Parathyroid adenoma (tissue), 2 donors: ENCODE measurements around the gene HS3ST5.
"Not testable (repeated sequence)": the region's sequence is repeated elsewhere in the genome, so short reads cannot be mapped to it uniquely, and the experiment has no call there.

Experiments
- H2AFZ ChIP-seq: fragments of 300-600 bp; sonication (generic); one replicate; pipeline ENCODE4 v1.7.0; 2017; ENCODE audit warnings: antibody characterized with exemption, mild to moderate bottlenecking
- H3K27ac ChIP-seq: fragments of 300-600 bp; sonication (generic); one replicate; pipeline ENCODE4 v1.7.0; 2017
- H3K27me3 ChIP-seq: fragments of 300-600 bp; sonication (generic); one replicate; pipeline ENCODE4 v1.7.0; 2017; ENCODE audit warnings: low read length; ENCODE audit not compliant: control insufficient read depth, insufficient read depth
- H3K36me3 ChIP-seq: fragments of 300-600 bp; sonication (generic); one replicate; pipeline ENCODE4 v1.7.0; 2017; ENCODE audit warnings: low read length; ENCODE audit not compliant: control insufficient read depth, insufficient read depth
- H3K4me1 ChIP-seq: fragments of 300-600 bp; sonication (generic); one replicate; pipeline ENCODE4 v1.7.0; 2017; ENCODE audit warnings: control low read depth
- H3K4me2 ChIP-seq: fragments of 300-600 bp; sonication (generic); one replicate; pipeline ENCODE4 v1.7.0; 2017; ENCODE audit warnings: low read length
- H3K4me3 ChIP-seq: fragments of 300-600 bp; sonication (generic); one replicate; pipeline ENCODE4 v1.7.0; 2017; ENCODE audit warnings: low read depth, low read length
- H3K79me2 ChIP-seq: fragments of 300-600 bp; sonication (generic); one replicate; pipeline ENCODE4 v1.7.0; 2017; ENCODE audit warnings: control low read depth
- H3K9ac ChIP-seq: fragments of 300-600 bp; sonication (generic); one replicate; pipeline ENCODE4 v1.7.0; 2017; ENCODE audit warnings: mild to moderate bottlenecking
- H3K9me3 ChIP-seq: fragments of 300-600 bp; sonication (generic); one replicate; pipeline ENCODE4 v1.7.0; 2017; ENCODE audit warnings: low read length; ENCODE audit not compliant: control insufficient read depth
- CTCF ChIP-seq: fragments of 300-600 bp; sonication (generic); IDR thresholded peaks from one replicate; pipeline ENCODE4 v1.7.0; 2017; ENCODE audit warnings: antibody characterized with exemption, mild to moderate bottlenecking
- donor health status: primary hyperparathyroidism.

HS3ST5 gene

GRCh38 chr6:114033606-114034005 lies 309.2 kb downstream of the HS3ST5 start:
- H3K79me2 ChIP-seq: no peaks in the 10 kb centered on the region
- no peaks in the 10 kb centered on the region for H3K9me3 ChIP-seq
- no peak overlapping the region for H3K9ac ChIP-seq
- H3K27ac ChIP-seq: no peak overlapping the region
- H2AFZ ChIP-seq: no peak overlapping the region
- H3K27me3 ChIP-seq: no peaks in the 10 kb centered on the region
- no peak for TF ChIP-seq CTCF
- no peak overlapping the region for H3K4me3 ChIP-seq
- no peaks in the 10 kb centered on the region for H3K36me3 ChIP-seq
- H3K4me1 ChIP-seq: no peaks in the 10 kb centered on the region
- H3K4me2 ChIP-seq: no peak overlapping the region

- Histone ChIP-seq H3K36me3 (no peaks in the 10 kb centered on the region), H3K9ac (no peak overlapping the region), H3K79me2 (no peaks in the 10 kb centered on the region), H3K9me3 (no peaks in the 10 kb centered on the region), H3K4me3 (no peak overlapping the region), H3K27ac (no peak overlapping the region), H3K27me3 (no peaks in the 10 kb centered on the region), H2AFZ (no peak overlapping the region), H3K4me1 (no peaks in the 10 kb centered on the region), H3K4me2 (no peak overlapping the region)
- no peak for TF ChIP-seq CTCF
Measured at GRCh38 chr6:114032721-114033120, 310.1 kb downstream of the HS3ST5 start.

- no peak overlapping the region for H3K4me3 ChIP-seq
- no peaks in the 10 kb centered on the region for H3K79me2 ChIP-seq
- no peak overlapping the region for H2AFZ ChIP-seq
- TF ChIP-seq CTCF: no peak
- H3K9me3 ChIP-seq: no peaks in the 10 kb centered on the region
- H3K27ac ChIP-seq: no peak overlapping the region
- no peaks in the 10 kb centered on the region for H3K36me3 ChIP-seq
- H3K4me2 ChIP-seq: no peak overlapping the region
- no peaks in the 10 kb centered on the region for H3K4me1 ChIP-seq
- H3K27me3 ChIP-seq: no peaks in the 10 kb centered on the region
- H3K9ac ChIP-seq: no peak overlapping the region
Measured at GRCh38 chr6:114030767-114031166, 312.1 kb downstream of the HS3ST5 start.

- no peak overlapping the region for H2AFZ ChIP-seq
- no peaks in the 10 kb centered on the region for H3K9me3 ChIP-seq
- H3K4me2 ChIP-seq: no peak overlapping the region
- H3K9ac ChIP-seq: no peak overlapping the region
- H3K4me3 ChIP-seq: no peak overlapping the region
- no peaks in the 10 kb centered on the region for H3K27me3 ChIP-seq
- no peaks in the 10 kb centered on the region for H3K79me2 ChIP-seq
- H3K36me3 ChIP-seq: no peaks in the 10 kb centered on the region
- no peak overlapping the region for H3K27ac ChIP-seq
- no peaks in the 10 kb centered on the region for H3K4me1 ChIP-seq
- TF ChIP-seq CTCF: no peak
Measured at GRCh38 chr6:114024746-114025145, 318.1 kb downstream of the HS3ST5 start.

GRCh38 chr6:114020196-114020595 lies 322.6 kb downstream of the HS3ST5 start:
- no peak for TF ChIP-seq CTCF
- Histone ChIP-seq H3K9ac (no peak overlapping the region), H3K4me2 (no peak overlapping the region), H3K4me1 (no peaks in the 10 kb centered on the region), H3K4me3 (no peak overlapping the region), H3K36me3 (no peaks in the 10 kb centered on the region), H3K79me2 (no peaks in the 10 kb centered on the region), H3K27me3 (no peaks in the 10 kb centered on the region), H2AFZ (no peak overlapping the region), H3K27ac (no peak overlapping the region), H3K9me3 (no peaks in the 10 kb centered on the region)

- not testable (repeated sequence) for H3K27ac ChIP-seq, H3K4me1 ChIP-seq, H2AFZ ChIP-seq, H3K9ac ChIP-seq, H3K4me2 ChIP-seq, H3K36me3 ChIP-seq, H3K4me3 ChIP-seq, H3K27me3 ChIP-seq, H3K9me3 ChIP-seq, H3K79me2 ChIP-seq
Measured at GRCh38 chr6:114017146-114017545, 325.7 kb downstream of the HS3ST5 start.

GRCh38 chr6:114014106-114014505 lies 328.7 kb downstream of the HS3ST5 start:
- H3K4me1 ChIP-seq: not testable (repeated sequence)

More at GRCh38 chr6:114014106-114014505, 328.7 kb downstream of the HS3ST5 start:
- H3K79me2 ChIP-seq, H2AFZ ChIP-seq, H3K36me3 ChIP-seq, H3K4me2 ChIP-seq, H3K9ac ChIP-seq, H3K27ac ChIP-seq, H3K9me3 ChIP-seq, H3K27me3 ChIP-seq, H3K4me3 ChIP-seq: not testable (repeated sequence)
